ENCODE measurements around the gene LRGUK. TPM values are rescaled to one million over a fixed set of nuclear protein-coding genes. Genes with fewer than 3 reads are reported as not detected.

Gene LRGUK
- total RNA-seq, 1 experiment from 2014 or later, result 1.9 TPM

GRCh38 chr7:134126146-134126545, 994 bp upstream of the LRGUK start (continued):
- no peak for TF ChIP-seq ZNF263 (CRISPR knock-in tag; IDR thresholded peaks at IDR 0.05; ENCODE audit: low read depth)
- no peak for TF ChIP-seq NFATC4 (CRISPR knock-in tag; IDR thresholded peaks at IDR 0.05)
- no peak for TF ChIP-seq HMGA2 (CRISPR knock-in tag; IDR thresholded peaks at IDR 0.05)
- TF ChIP-seq JUN (CRISPR knock-in tag; IDR thresholded peaks at IDR 0.05), result no peak

- Mint-ChIP-seq H3K36me3 (no peaks in the 10 kb centered on the region), H3K27me3 (ENCODE audit: low read depth) (no peaks in the 10 kb centered on the region; the same call in 1 of the 2 replicates), H3K4me3 (peak overlapping the region; percentile 88), H3K27ac (no peak overlapping the region), H3K4me1 (peaks cover 55% of the 10 kb centered on the region), H3K9me3 (no peaks in the 10 kb centered on the region)
- DNase-seq (ENCODE audit: low spot score) (no peak), ATAC-seq (no peak)
- POLR2A ChIA-PET, result no interaction called here
- CTCF ChIA-PET, result interaction anchor here (3.0 kb wide), 1 partner anchor 15 kb away, joined by 34 read pairs; no protein-coding TSS in a partner anchor
- TF ChIP-seq CBFB (CRISPR knock-in tag; IDR thresholded peaks at IDR 0.05; ENCODE audit: low read depth) (no peak), SP1 (CRISPR knock-in tag; conservative IDR thresholded peaks at IDR 0.05) (no peak)
Measured at GRCh38 chr7:134126596-134126965, 559 bp upstream of the LRGUK start.

- H3K27ac Mint-ChIP-seq, result no peak overlapping the region
- TF ChIP-seq ZNF416 (CRISPR knock-in tag; IDR thresholded peaks at IDR 0.05), result no peak
- peak; percentile 95; the same call in 1 of the 2 replicates for TF ChIP-seq ZNF512 (CRISPR knock-in tag; IDR thresholded peaks at IDR 0.05; ENCODE audit: borderline replicate concordance)
- H3K4me3 Mint-ChIP-seq, result peak overlapping the region; percentile 88
- CTCF ChIA-PET, result interaction anchor here (3.0 kb wide), 1 partner anchor 12 kb away, joined by 34 read pairs; no protein-coding TSS in a partner anchor
- no peak for ATAC-seq
- H3K4me1 Mint-ChIP-seq, result peaks cover 61% of the 10 kb centered on the region
- H3K9me3 Mint-ChIP-seq, result no peaks in the 10 kb centered on the region
- DNase-seq (ENCODE audit: low spot score), result no peak
- POLR2A ChIA-PET, result no interaction called here
- no peaks in the 10 kb centered on the region for H3K36me3 Mint-ChIP-seq
- no peaks in the 10 kb centered on the region; the same call in 1 of the 2 replicates for H3K27me3 Mint-ChIP-seq (ENCODE audit: low read depth)
Measured at GRCh38 chr7:134128829-134129228, 1.7 kb downstream of the LRGUK start.

- ChIA-PET CTCF (interaction anchor here (0.8 to 2.0 kb wide), 3 partner anchors 11 to 290 kb away, joined by 3 to 28 read pairs (median 6); no protein-coding TSS in a partner anchor), POLR2A (interaction anchor here (1.1 kb wide), 1 partner anchor 186 kb away, joined by 10 read pairs; the partner anchor contains the start of gene SLC35B4)
- no peaks in the 10 kb centered on the region; the same call in 1 of the 2 replicates for H3K27me3 Mint-ChIP-seq (ENCODE audit: low read depth)
- no peak for DNase-seq (ENCODE audit: low spot score)
- peak overlapping the region; percentile 98 for H3K27ac Mint-ChIP-seq
- peaks cover 4% of the 10 kb centered on the region; the same call in 1 of the 2 replicates for H3K9me3 Mint-ChIP-seq
- peak; percentile 50 for ATAC-seq
- H3K4me3 Mint-ChIP-seq, result peak overlapping the region; percentile 31
- no peak for TF ChIP-seq ZNF263 (CRISPR knock-in tag; IDR thresholded peaks at IDR 0.05; ENCODE audit: low read depth)
- no peak for TF ChIP-seq ESRRA (CRISPR knock-in tag; IDR thresholded peaks at IDR 0.05; ENCODE audit: borderline replicate concordance)
- TF ChIP-seq ATF3 (CRISPR knock-in tag; conservative IDR thresholded peaks at IDR 0.05), result no peak
- TF ChIP-seq ETV6 (CRISPR knock-in tag; IDR thresholded peaks at IDR 0.05), result peak; percentile 28; the same call in 1 of the 2 replicates
- no peak for TF ChIP-seq ZNF512 (CRISPR knock-in tag; IDR thresholded peaks at IDR 0.05; ENCODE audit: borderline replicate concordance)
- no peak for TF ChIP-seq EMX1 (CRISPR knock-in tag; IDR thresholded peaks at IDR 0.05)
- TF ChIP-seq SMAD4 (CRISPR knock-in tag; IDR thresholded peaks at IDR 0.05), result no peak
- 0 out of 2 replicates have a peak, but pooled peaks have one; percentile 14 for TF ChIP-seq SP1 (CRISPR knock-in tag; conservative IDR thresholded peaks at IDR 0.05)
- no peak for TF ChIP-seq CTCF (IDR thresholded peaks at IDR 0.05)
- TF ChIP-seq FOXK1 (CRISPR knock-in tag; IDR thresholded peaks at IDR 0.05), result no peak
- peaks cover 72% of the 10 kb centered on the region for H3K4me1 Mint-ChIP-seq
- peaks cover 8% of the 10 kb centered on the region for H3K36me3 Mint-ChIP-seq
Measured at GRCh38 chr7:134129856-134130523, 2.9 kb downstream of the LRGUK start.
